H9 (cell line): ENCODE data around the gene CFAP161. TPM values are rescaled to one million over a fixed set of nuclear protein-coding genes. Genes with fewer than 3 reads are reported as not detected.

Experiments used
- DNase-seq: peaks from one replicate; pipeline ENCODE4 v3.0.0-alpha.2; 2017
- H2AFZ ChIP-seq: one replicate; pipeline ENCODE4 v1.6.1; 2013; ENCODE audit warnings: mild to moderate bottlenecking, low read length, control low read depth, moderate library complexity
- H2AK5ac ChIP-seq: 2 replicates; pipeline ENCODE4 v1.6.1; 2013; ENCODE audit warnings: low read length, control low read depth, mixed read lengths; ENCODE audit not compliant: insufficient read length
- H2BK120ac ChIP-seq: one replicate; pipeline ENCODE4 v1.6.1; 2013; ENCODE audit warnings: low read depth, mild to moderate bottlenecking, low read length, control low read depth, inconsistent platforms; ENCODE audit not compliant: poor library complexity, severe bottlenecking
- H2BK12ac ChIP-seq: 2 replicates; pipeline ENCODE4 v1.6.1; 2013; ENCODE audit warnings: low read length, control low read depth, mixed read lengths, low read depth; ENCODE audit not compliant: insufficient read length
- H2BK15ac ChIP-seq: 2 replicates; pipeline ENCODE4 v1.6.1; 2013; ENCODE audit warnings: low read depth, low read length, control low read depth
- H2BK20ac ChIP-seq: one replicate; pipeline ENCODE4 v1.6.1; 2013; ENCODE audit warnings: low read depth, mild to moderate bottlenecking, low read length, control low read depth, inconsistent platforms; ENCODE audit not compliant: poor library complexity, severe bottlenecking
- H2BK5ac ChIP-seq: 2 replicates; pipeline ENCODE4 v1.6.1; 2013; ENCODE audit warnings: low read length, control low read depth, mixed read lengths; ENCODE audit not compliant: insufficient read length
- H3K14ac ChIP-seq: 2 replicates; pipeline ENCODE4 v1.6.1; 2013; ENCODE audit warnings: low read length, control low read depth; ENCODE audit not compliant: insufficient read depth
- H3K18ac ChIP-seq: 2 replicates; pipeline ENCODE4 v1.6.1; 2013; ENCODE audit warnings: low read depth, mild to moderate bottlenecking, mixed read lengths, low read length, control low read depth; ENCODE audit not compliant: insufficient read length
- H3K23ac ChIP-seq: 2 replicates; pipeline ENCODE4 v1.6.1; 2013; ENCODE audit warnings: low read length, control low read depth, mixed read lengths, low read depth; ENCODE audit not compliant: insufficient read length
- H3K23me2 ChIP-seq: 2 replicates; pipeline ENCODE4 v1.6.1; 2013; ENCODE audit warnings: low read depth, mild to moderate bottlenecking, mixed read lengths, low read length, control low read depth; ENCODE audit not compliant: insufficient read length, poor library complexity, severe bottlenecking
- H3K27ac ChIP-seq: 2 replicates; pipeline ENCODE4 v1.5.1; 2013; ENCODE audit warnings: low read length, control low read depth, mixed read lengths, low read depth; ENCODE audit not compliant: insufficient read length
- H3K27me3 ChIP-seq: 2 replicates; pipeline ENCODE4 v1.6.1; 2013; ENCODE audit warnings: low read length, control low read depth, inconsistent platforms; ENCODE audit not compliant: insufficient read depth
- H3K4ac ChIP-seq: 2 replicates; pipeline ENCODE4 v1.6.1; 2013; ENCODE audit warnings: low read depth, mild to moderate bottlenecking, control low read depth, inconsistent platforms, low read length, moderate library complexity
- H3K4me1 ChIP-seq: 2 replicates; pipeline ENCODE4 v1.6.1; 2013; ENCODE audit warnings: low read length, control low read depth, inconsistent platforms; ENCODE audit not compliant: insufficient read depth
- H3K4me2 ChIP-seq: 2 replicates; pipeline ENCODE4 v1.6.1; 2013; ENCODE audit warnings: low read length, control low read depth, mixed read lengths; ENCODE audit not compliant: insufficient read length, insufficient read depth
- H3K56ac ChIP-seq: 2 replicates; pipeline ENCODE4 v1.6.1; 2013; ENCODE audit warnings: low read depth, mild to moderate bottlenecking, mixed read lengths, low read length, control low read depth; ENCODE audit not compliant: insufficient read length
- H3K79me1 ChIP-seq: 2 replicates; pipeline ENCODE4 v1.6.1; 2013; ENCODE audit warnings: low read depth, mild to moderate bottlenecking, moderate library complexity, low read length, control low read depth, inconsistent platforms; ENCODE audit not compliant: insufficient read depth, poor library complexity, severe bottlenecking
- H3K79me2 ChIP-seq: 2 replicates; pipeline ENCODE4 v1.6.1; 2013; ENCODE audit warnings: low read length, control low read depth, inconsistent platforms; ENCODE audit not compliant: insufficient read depth
- H3K9ac ChIP-seq: 2 replicates; pipeline ENCODE4 v1.6.1; 2013; ENCODE audit warnings: low read length, control low read depth, mixed read lengths; ENCODE audit not compliant: insufficient read length; ENCODE audit errors: extremely low read depth
- H3K9me3 ChIP-seq: one replicate; pipeline ENCODE4 v1.6.1; 2013; ENCODE audit warnings: low read depth, low read length, inconsistent platforms; ENCODE audit not compliant: control insufficient read depth
- H3T11ph ChIP-seq: one replicate; pipeline ENCODE4 v1.6.1; 2013; ENCODE audit warnings: mild to moderate bottlenecking, low read length, control low read depth, inconsistent platforms
- H4K20me1 ChIP-seq: one replicate; pipeline ENCODE4 v1.6.1; 2013; ENCODE audit not compliant: control insufficient read depth, insufficient read length, insufficient read depth
- H4K5ac ChIP-seq: 2 replicates; pipeline ENCODE4 v1.6.1; 2013; ENCODE audit warnings: low read depth, mild to moderate bottlenecking, mixed read lengths, low read length, control low read depth; ENCODE audit not compliant: insufficient read length
- H4K8ac ChIP-seq: replicated peaks from 2 replicates; pipeline ENCODE4 v1.6.1; 2013; ENCODE audit warnings: low read length, control low read depth, mixed read lengths, low read depth; ENCODE audit not compliant: insufficient read length
- H4K91ac ChIP-seq: 2 replicates; pipeline ENCODE4 v1.6.1; 2013; ENCODE audit warnings: low read depth, mild to moderate bottlenecking, moderate library complexity, mixed read lengths, low read length, control low read depth; ENCODE audit not compliant: insufficient read length
- H3K27ac Mint-ChIP-seq, 3 experiments: 2 replicates in 2 of 3; 3 replicates in 1 of 3; pipeline ENCODE4 v1.8.0; 2020 to 2021; ENCODE audit warnings: mixed read lengths in 3 of 3, mild to moderate bottlenecking in 1 of 3, moderate library complexity in 1 of 3
- H3K27me3 Mint-ChIP-seq: 2 replicates; pipeline ENCODE4 v1.8.0; 2021; ENCODE audit warnings: low read depth, mild to moderate bottlenecking, moderate library complexity, mixed read lengths
- H3K36me3 Mint-ChIP-seq, 3 experiments: 2 replicates in 2 of 3; 3 replicates in 1 of 3; pipeline ENCODE4 v1.8.0; 2020 to 2021; ENCODE audit warnings: low read depth in 3 of 3, mixed read lengths in 3 of 3; ENCODE audit not compliant: insufficient read depth in 1 of 3
- H3K4me1 Mint-ChIP-seq, 2 experiments: 2 replicates each; pipeline ENCODE4 v1.8.0; 2020; ENCODE audit warnings: mixed read lengths in 2 of 2
- H3K4me3 Mint-ChIP-seq, 2 experiments: 2 replicates in 1 of 2; 3 replicates in 1 of 2; pipeline ENCODE4 v1.8.0; 2020 to 2021; ENCODE audit warnings: mild to moderate bottlenecking in 2 of 2, mixed read lengths in 2 of 2, moderate library complexity in 1 of 2
- H3K9me3 Mint-ChIP-seq, 2 experiments: 2 replicates in 1 of 2; 3 replicates in 1 of 2; pipeline ENCODE4 v1.8.0; 2020; ENCODE audit warnings: mild to moderate bottlenecking in 2 of 2, mixed read lengths in 2 of 2, moderate library complexity in 1 of 2
- WGBS: extraction: QIAGEN DNeasy Blood & Tissue Kit; methylation state at CpG from one replicate; pipeline ENCODE4 v1.1.7; 2013; ENCODE audit warnings: missing lambda C conversion rate, low lambda C conversion rate, mixed read lengths; ENCODE audit not compliant: insufficient read length; ENCODE audit errors: extremely low coverage; 5-methylcytosine and 5-hydroxymethylcytosine counted together
- total RNA-seq: library from RNA; stranded (reverse); gene quantifications from 2 replicates; pipeline ENCODE4 v1.2.1, GENCODE V29; 2021
- TF ChIP-seq, protein P1 (sequence below): fragments of 200-600 bp; sonication (generic); conservative IDR thresholded peaks from 3 replicates; pipeline ENCODE4 v1.8.0; 2021; ENCODE audit warnings: antibody characterized with exemption, mild to moderate bottlenecking

Gene CFAP161
- total RNA-seq, 1 experiment from 2014 or later: 0.24 TPM

GRCh38 chr15:81084716-81085115 lies 49.4 kb upstream of the CFAP161 start:
- Histone ChIP-seq H3K9ac (no peak overlapping the region), H3K27me3 (no peaks in the 10 kb centered on the region), H3K18ac (no peak overlapping the region), H3K4ac (no peak overlapping the region), H2BK12ac (no peak overlapping the region), H3K9me3 (no peaks in the 10 kb centered on the region), H3K23me2 (no peaks in the 10 kb centered on the region), H2AK5ac (no peak overlapping the region), H2BK20ac (no peak overlapping the region), H3K14ac (no peak overlapping the region), H4K5ac (no peak overlapping the region), H3K4me1 (no peaks in the 10 kb centered on the region), H3K56ac (no peak overlapping the region), H2BK15ac (no peak overlapping the region), H2AFZ (no peak overlapping the region), H2BK5ac (no peak overlapping the region), H3K79me2 (no peaks in the 10 kb centered on the region), H4K20me1 (no peaks in the 10 kb centered on the region), H3K23ac (no peak overlapping the region), H3K79me1 (no peaks in the 10 kb centered on the region), H2BK120ac (no peak overlapping the region), H3K27ac (no peak overlapping the region), H3K4me2 (no peak overlapping the region), H4K91ac (no peak overlapping the region), H3T11ph (no peak overlapping the region), H4K8ac (no peak overlapping the region)
- Mint-ChIP-seq H3K27ac (no peak overlapping the region), H3K4me3 (no peak overlapping the region), H3K27me3 (peaks cover 4% of the 10 kb centered on the region; the same call in 1 of the 2 replicates), H3K4me1 (peaks cover 0 to 3% of the 10 kb centered on the region in 2 experiments; a peak in 2 of 4 replicates), H3K9me3 (no peaks in the 10 kb centered on the region), H3K36me3 (no peaks in the 10 kb centered on the region; a peak in 1 of 7 replicates)
- no peak for DNase-seq
- WGBS: no CpG with 5 or more reads among the region's 4 CpGs
- TF ChIP-seq, protein P1, sequence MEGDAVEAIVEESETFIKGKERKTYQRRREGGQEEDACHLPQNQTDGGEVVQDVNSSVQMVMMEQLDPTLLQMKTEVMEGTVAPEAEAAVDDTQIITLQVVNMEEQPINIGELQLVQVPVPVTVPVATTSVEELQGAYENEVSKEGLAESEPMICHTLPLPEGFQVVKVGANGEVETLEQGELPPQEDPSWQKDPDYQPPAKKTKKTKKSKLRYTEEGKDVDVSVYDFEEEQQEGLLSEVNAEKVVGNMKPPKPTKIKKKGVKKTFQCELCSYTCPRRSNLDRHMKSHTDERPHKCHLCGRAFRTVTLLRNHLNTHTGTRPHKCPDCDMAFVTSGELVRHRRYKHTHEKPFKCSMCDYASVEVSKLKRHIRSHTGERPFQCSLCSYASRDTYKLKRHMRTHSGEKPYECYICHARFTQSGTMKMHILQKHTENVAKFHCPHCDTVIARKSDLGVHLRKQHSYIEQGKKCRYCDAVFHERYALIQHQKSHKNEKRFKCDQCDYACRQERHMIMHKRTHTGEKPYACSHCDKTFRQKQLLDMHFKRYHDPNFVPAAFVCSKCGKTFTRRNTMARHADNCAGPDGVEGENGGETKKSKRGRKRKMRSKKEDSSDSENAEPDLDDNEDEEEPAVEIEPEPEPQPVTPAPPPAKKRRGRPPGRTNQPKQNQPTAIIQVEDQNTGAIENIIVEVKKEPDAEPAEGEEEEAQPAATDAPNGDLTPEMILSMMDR: no peak
